Measurements from ENCODE around the gene LRRC46.

Gene LRRC46

GRCh38 chr17:47834756-47835155, 3.3 kb downstream of the LRRC46 start:
- no peak for DNase-seq

GRCh38 chr17:47836601-47837000, 5.1 kb downstream of the LRRC46 start:
- DNase-seq: no peak

- DNase-seq: no peak
Measured at GRCh38 chr17:47837401-47838039, 6.0 kb downstream of the LRRC46 start.

- DNase-seq: no peak
Measured at GRCh38 chr17:47838636-47839035, 7.2 kb downstream of the LRRC46 start.

- no peak for DNase-seq
Measured at GRCh38 chr17:47839071-47839470, 7.6 kb downstream of the LRRC46 start.

GRCh38 chr17:47840001-47840741, 8.7 kb downstream of the LRRC46 start:
- no peak for DNase-seq

GRCh38 chr17:47840742-47841487, 9.4 kb downstream of the LRRC46 start, which contains the start of gene SCRN2:
TSS of gene SCRN2 (minus strand) at chr17:47841273. CDS start at chr17:47840843, 430 bp downstream.
- DNase-seq: peak; percentile 95

GRCh38 chr17:47841488-47842291, 10.2 kb downstream of the LRRC46 start:
- no peak for DNase-seq

- no peak for DNase-seq
Measured at GRCh38 chr17:47843391-47843730, 11.9 kb downstream of the LRRC46 start.

- DNase-seq: no peak
Measured at GRCh38 chr17:47844227-47844626, 12.8 kb downstream of the LRRC46 start.

- no peak for DNase-seq
Measured at GRCh38 chr17:47844814-47845715, 13.6 kb downstream of the LRRC46 start.

GRCh38 chr17:47845716-47846075, 14.2 kb downstream of the LRRC46 start:
- DNase-seq: no peak

- DNase-seq: no peak
Measured at GRCh38 chr17:47846716-47847340, 15.4 kb downstream of the LRRC46 start.

- DNase-seq: no peak
Measured at GRCh38 chr17:47847341-47848197, 16.1 kb downstream of the LRRC46 start.

GRCh38 chr17:47848198-47848513, 16.7 kb downstream of the LRRC46 start:
- DNase-seq: no peak

GRCh38 chr17:47850373-47850691, 18.9 kb downstream of the LRRC46 start:
- no peak for DNase-seq

- peak; percentile 88 for DNase-seq
Measured at GRCh38 chr17:47850692-47851573, 19.5 kb downstream of the LRRC46 start, which contains the start of gene SP6. TSS of gene SP6 (minus strand) at chr17:47851163. CDS start at chr17:47848429, 2,734 bp downstream.

- no peak for DNase-seq
Measured at GRCh38 chr17:47851764-47852112, 20.3 kb downstream of the LRRC46 start.

- DNase-seq: no peak
Measured at GRCh38 chr17:47852113-47852949, 20.9 kb downstream of the LRRC46 start.
